Measurements from ENCODE around the gene CDY1B. TPM values are rescaled to one million over a fixed set of nuclear protein-coding genes. Genes with fewer than 3 reads are reported as not detected.
"Not testable (repeated sequence)": the region's sequence is repeated elsewhere in the genome, so short reads cannot be mapped to it uniquely, and the experiment has no call there.

CDY1B gene
- total and polyA plus RNA-seq, 2 of the 8 experiments (the other 6 are each of a cell fraction or from before 2014, with no cell fraction given): not detected

GRCh38 chrY:24039008-24039718 lies 8.7 kb downstream of the CDY1B start:
- H3K56ac ChIP-seq (replicated peaks; ENCODE audit: insufficient read length, low read depth, low read length); POLR2A ChIA-PET (ENCODE audit: partially characterized antibody); H3K14ac ChIP-seq (ENCODE audit: insufficient read length); H3K4me2 ChIP-seq (ENCODE audit: insufficient read depth in 1 of 2, low read depth in 2 of 2, low read length in 2 of 2); H3K9ac ChIP-seq (replicated peaks in 1 of 4; ENCODE audit: extremely low read depth in 1 of 4, low read depth in 3 of 4, low read length in 3 of 4); H3K23me2 ChIP-seq (ENCODE audit: low read depth, low read length); H4K5ac ChIP-seq (ENCODE audit: insufficient read length, low read depth, low read length); H3K18ac ChIP-seq (ENCODE audit: extremely low read depth, low read length); H3K27ac ChIP-seq (ENCODE audit: low read depth, low read length); FAIRE-seq; H2BK120ac ChIP-seq (replicated peaks; ENCODE audit: low read depth, low read length); H3K9me3 ChIP-seq (ENCODE audit: insufficient read depth in 2 of 2, low read depth in 1 of 2, low read length in 1 of 2); H3K79me1 ChIP-seq (ENCODE audit: low read depth, low read length); H2AK5ac ChIP-seq (ENCODE audit: low read depth, low read length); H4K8ac ChIP-seq (ENCODE audit: extremely low read depth, insufficient read depth, low read length); H3K27me3 ChIP-seq (replicated peaks in 1 of 4; ENCODE audit: control insufficient read depth in 3 of 4, extremely low read depth in 1 of 4, insufficient read depth in 3 of 4, low read length in 3 of 4); H2BK5ac ChIP-seq (ENCODE audit: low read depth, low read length); H2AFZ ChIP-seq (ENCODE audit: low read length); CTCF ChIA-PET (ENCODE audit: partially characterized antibody); H3K23ac ChIP-seq (ENCODE audit: insufficient read length); H3K4me3 ChIP-seq (ENCODE audit: extremely low read depth in 1 of 4, insufficient read depth in 2 of 4, low read depth in 3 of 4, low read length in 4 of 4); H2BK12ac ChIP-seq (ENCODE audit: low read depth, low read length); H2BK20ac ChIP-seq (ENCODE audit: low read length); DNase-seq (ENCODE audit: low read depth in 1 of 2, low spot score in 2 of 2); H3K4ac ChIP-seq (replicated peaks; ENCODE audit: insufficient read length, low read depth, low read length); H3K4me1 ChIP-seq (replicated peaks in 1 of 4; ENCODE audit: control insufficient read depth in 3 of 4, insufficient read depth in 4 of 4, low read length in 3 of 4); H3K79me2 ChIP-seq (ENCODE audit: control insufficient read depth in 1 of 2, insufficient read depth in 2 of 2, low read length in 2 of 2); H3K36me3 ChIP-seq (ENCODE audit: control insufficient read depth in 2 of 4, insufficient read depth in 4 of 4, low read length in 3 of 4); H4K20me1 ChIP-seq (replicated peaks in 1 of 2; ENCODE audit: control insufficient read depth in 1 of 2, insufficient read depth in 2 of 2, low read length in 2 of 2); H2BK15ac ChIP-seq (ENCODE audit: low read length); H4K91ac ChIP-seq (replicated peaks; ENCODE audit: insufficient read length, low read length): not testable (repeated sequence)
- no CpG with 5 or more reads among the region's 4 CpGs for WGBS, 2 experiments (ENCODE audit: extremely low coverage in 1 of 2, insufficient coverage in 1 of 2, insufficient read length in 1 of 2, insufficient replicate concordance in 2 of 2, low coverage in 1 of 2, low lambda C conversion rate in 2 of 2, missing lambda C conversion rate in 1 of 2)
